Prostate gland (tissue), 2 donors: ENCODE measurements around the gene FAM114A1. TPM values are rescaled to one million over a fixed set of nuclear protein-coding genes. Genes with fewer than 3 reads are reported as not detected.

Experiments
- DNase-seq: peaks from one replicate; pipeline ENCODE4 v3.0.0-alpha.2; 2019; ENCODE audit warnings: low spot score
- H3K27ac ChIP-seq, 2 donors: fragments of 200-600 bp; sonication (generic); 2 replicates each; pipeline ENCODE4 v1.5.1; 2017 to 2019
- H3K27me3 ChIP-seq: fragments of 200-600 bp; sonication (generic); replicated peaks from 2 replicates; pipeline ENCODE4 v1.5.1; 2019; ENCODE audit not compliant: insufficient read depth
- H3K36me3 ChIP-seq, 2 donors: fragments of 200-600 bp; sonication (generic); 1 replicate in 1 of 2; 2 replicates in 1 of 2; pipeline versions ENCODE4 v1.5.1 to v1.8.1; 2017 to 2019
- H3K4me1 ChIP-seq: fragments of 200-600 bp; sonication (generic); replicated peaks from 2 replicates; pipeline ENCODE4 v1.5.1; 2019
- H3K4me3 ChIP-seq, 2 donors: fragments of 200-600 bp; sonication (generic); 2 replicates each; pipeline ENCODE4 v1.5.1; 2017 to 2019
- H3K9me3 ChIP-seq: fragments of 200-600 bp; sonication (generic); 2 replicates; pipeline ENCODE4 v1.5.1; 2017
- CTCF ChIP-seq, 4 experiments: fragments of 200-600 bp in 2 of 4; fragments of 450-650 bp in 2 of 4; sonication (generic) in 2 of 4; IDR thresholded peaks; 1 replicate in 3 of 4; 2 replicates in 1 of 4; pipeline ENCODE4 v1.5.1; 2016 to 2019; ENCODE audit warnings: antibody characterized with exemption in 4 of 4, mild to moderate bottlenecking in 2 of 4, moderate library complexity in 2 of 4
- POLR2A ChIP-seq: fragments of 450-650 bp; IDR thresholded peaks from one replicate; pipeline ENCODE4 v1.6.1; 2016; ENCODE audit warnings: antibody characterized with exemption, mild to moderate bottlenecking
- POLR2AphosphoS5 ChIP-seq: sonication (generic); formaldehyde crosslinking; IDR thresholded peaks from one replicate; pipeline ENCODE4 v1.6.1; 2017; ENCODE audit warnings: antibody characterized with exemption
- WGBS: methylation state at CpG from one replicate; pipeline ENCODE4 v1.1.5; 2018; 5-methylcytosine and 5-hydroxymethylcytosine counted together
- intact Hi-C: fragments of 100-400 bp; cut with DNase I; formaldehyde crosslinking; loops from one replicate; pipeline ENCODE4 v1.14.2; 2022
- total RNA-seq, 2 donors: library from RNA; depleted of rRNA; stranded (reverse); fragments of >200 nt; gene quantifications; one replicate each; pipeline ENCODE4 v1.1.0, GENCODE V29; 2016

FAM114A1 gene
- total RNA-seq, 2 donors from 2014 or later: 117 to 118 TPM

- no peak overlapping the region for H3K27ac ChIP-seq
- no peaks in the 10 kb centered on the region for H3K36me3 ChIP-seq
- WGBS: 98% methylated on average over 4 of the region's 4 CpGs
- H3K4me3 ChIP-seq: no peak overlapping the region
- no peaks in the 10 kb centered on the region for H3K27me3 ChIP-seq
- no peaks in the 10 kb centered on the region for H3K9me3 ChIP-seq
- TF ChIP-seq POLR2A: no peak
- no peak for TF ChIP-seq POLR2AphosphoS5
- no peak for TF ChIP-seq CTCF (IDR thresholded peaks at IDR 0.05)
- intact Hi-C loops: no loop called here
- H3K4me1 ChIP-seq: no peaks in the 10 kb centered on the region
- no peak for DNase-seq
These were observed 16.6 kb downstream of the FAM114A1 start for GRCh38 chr4:38884254-38884653.

GRCh38 chr4:38889143-38889542, 21.5 kb downstream of the FAM114A1 start:
- H3K4me3 ChIP-seq: no peak overlapping the region
- no peaks in the 10 kb centered on the region for H3K4me1 ChIP-seq
- H3K36me3 ChIP-seq: no peaks in the 10 kb centered on the region
- H3K9me3 ChIP-seq: no peaks in the 10 kb centered on the region
- intact Hi-C loops: no loop called here
- DNase-seq: no peak
- TF ChIP-seq POLR2A: no peak
- TF ChIP-seq POLR2AphosphoS5: no peak
- no peak for TF ChIP-seq CTCF (IDR thresholded peaks at IDR 0.05)
- 100% methylated on average over 1 of the region's 1 CpG for WGBS
- no peaks in the 10 kb centered on the region for H3K27me3 ChIP-seq
- no peak overlapping the region for H3K27ac ChIP-seq

GRCh38 chr4:38891051-38891983, 23.7 kb downstream of the FAM114A1 start:
- H3K4me1 ChIP-seq: no peaks in the 10 kb centered on the region
- no peak overlapping the region for H3K4me3 ChIP-seq
- no peaks in the 10 kb centered on the region for H3K36me3 ChIP-seq
- intact Hi-C loops: no loop called here
- TF ChIP-seq CTCF (IDR thresholded peaks at IDR 0.05) (no peak), POLR2AphosphoS5 (no peak)
- H3K9me3 ChIP-seq: no peaks in the 10 kb centered on the region
- DNase-seq: no peak
- H3K27me3 ChIP-seq: no peaks in the 10 kb centered on the region
- WGBS: 79% methylated on average over 10 of the region's 10 CpGs
- no peak overlapping the region for H3K27ac ChIP-seq

- Histone ChIP-seq H3K4me3 (no peak overlapping the region), H3K27ac (no peak overlapping the region), H3K4me1 (no peaks in the 10 kb centered on the region), H3K27me3 (no peaks in the 10 kb centered on the region), H3K36me3 (no peaks in the 10 kb centered on the region), H3K9me3 (no peaks in the 10 kb centered on the region)
- no peak for TF ChIP-seq CTCF (IDR thresholded peaks at IDR 0.05)
- no peak for TF ChIP-seq POLR2AphosphoS5
- TF ChIP-seq POLR2A: no peak
- DNase-seq: no peak
- 83% methylated on average over 7 of the region's 7 CpGs for WGBS
- intact Hi-C loops: no loop called here
These were observed 26.8 kb downstream of the FAM114A1 start for GRCh38 chr4:38894322-38894982.
